Right atrium auricular region (tissue), 2 donors: Measurements from ENCODE around the gene DNAJC27. TPM values are rescaled to one million over a fixed set of nuclear protein-coding genes. Genes with fewer than 3 reads are reported as not detected.

Experiments used
- DNase-seq: peaks from one replicate; pipeline ENCODE4 v3.0.0-alpha.2; 2019; ENCODE audit warnings: low spot score
- H3K27ac ChIP-seq, 2 donors: fragments of 200-600 bp; sonication (generic); 1 replicate in 1 of 2; 2 replicates in 1 of 2; pipeline ENCODE4 v1.5.1; 2016 to 2019
- H3K27me3 ChIP-seq, 2 donors: fragments of 200-600 bp; sonication (generic); one replicate each; pipeline versions ENCODE4 v1.5.1 to v1.6.0; 2017 to 2019
- H3K36me3 ChIP-seq: fragments of 200-600 bp; sonication (generic); one replicate; pipeline ENCODE4 v1.5.1; 2016
- H3K4me1 ChIP-seq, 2 donors: fragments of 200-600 bp; sonication (generic); one replicate each; pipeline versions ENCODE4 v1.5.1 to v1.6.0; 2017 to 2019
- H3K4me3 ChIP-seq, 2 donors: fragments of 200-600 bp; sonication (generic); 1 replicate in 1 of 2; 2 replicates in 1 of 2; pipeline ENCODE4 v1.5.1; 2017 to 2019; ENCODE audit warnings: mild to moderate bottlenecking in 1 of 2, moderate library complexity in 1 of 2
- H3K9me3 ChIP-seq, 2 donors: fragments of 200-600 bp; sonication (generic); one replicate each; pipeline ENCODE4 v1.5.1; 2019
- total RNA-seq, 2 donors: library from RNA; depleted of rRNA; stranded (reverse); fragments of >200 nt; gene quantifications; one replicate each; pipeline ENCODE4 v1.1.0, GENCODE V29; 2016
- TF ChIP-seq, protein P1 (sequence below), 2 donors: fragments of 200-600 bp; sonication (generic); IDR thresholded peaks; one replicate each; pipeline ENCODE4 v1.5.1; 2019; ENCODE audit warnings: antibody characterized with exemption in 2 of 2

DNAJC27 gene
- total RNA-seq, 2 donors from 2014 or later: 7.3 to 7.5 TPM

DNA sequence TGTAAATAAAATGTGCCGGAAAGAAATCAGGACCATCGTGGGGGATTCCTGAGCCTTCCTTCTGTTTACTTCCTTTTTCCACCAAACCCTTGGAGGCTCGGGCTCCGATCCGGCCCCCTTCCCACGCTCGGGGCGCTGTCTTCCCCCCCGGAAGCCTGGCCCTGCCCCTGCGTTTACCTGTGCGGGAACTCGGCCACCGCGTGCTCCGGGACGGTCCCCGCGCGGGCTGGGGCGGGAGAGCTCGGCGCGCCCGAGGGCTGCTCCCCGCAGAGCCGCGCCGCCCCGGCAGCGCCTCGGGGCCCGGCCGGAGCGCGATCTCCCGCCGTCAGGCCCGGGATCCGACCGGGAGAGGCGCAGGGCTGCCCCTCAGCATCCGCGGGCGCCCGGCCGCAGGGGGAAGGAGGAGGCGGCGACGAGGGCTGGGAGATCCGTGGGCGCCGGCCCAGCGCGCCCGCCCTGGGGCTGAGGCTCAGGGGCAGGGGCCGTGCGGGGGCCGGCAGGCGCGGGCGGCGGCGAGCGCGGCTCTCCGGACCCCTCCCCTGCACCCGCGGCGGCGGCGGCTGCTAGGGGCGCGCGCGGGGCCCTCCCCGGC lies 52.2 kb downstream of the DNAJC27 start:
- peaks cover 0 to 21% of the 10 kb centered on the region in 2 donors for H3K4me1 ChIP-seq
- no peaks in the 10 kb centered on the region for H3K27me3 ChIP-seq
- TF ChIP-seq, protein P1, sequence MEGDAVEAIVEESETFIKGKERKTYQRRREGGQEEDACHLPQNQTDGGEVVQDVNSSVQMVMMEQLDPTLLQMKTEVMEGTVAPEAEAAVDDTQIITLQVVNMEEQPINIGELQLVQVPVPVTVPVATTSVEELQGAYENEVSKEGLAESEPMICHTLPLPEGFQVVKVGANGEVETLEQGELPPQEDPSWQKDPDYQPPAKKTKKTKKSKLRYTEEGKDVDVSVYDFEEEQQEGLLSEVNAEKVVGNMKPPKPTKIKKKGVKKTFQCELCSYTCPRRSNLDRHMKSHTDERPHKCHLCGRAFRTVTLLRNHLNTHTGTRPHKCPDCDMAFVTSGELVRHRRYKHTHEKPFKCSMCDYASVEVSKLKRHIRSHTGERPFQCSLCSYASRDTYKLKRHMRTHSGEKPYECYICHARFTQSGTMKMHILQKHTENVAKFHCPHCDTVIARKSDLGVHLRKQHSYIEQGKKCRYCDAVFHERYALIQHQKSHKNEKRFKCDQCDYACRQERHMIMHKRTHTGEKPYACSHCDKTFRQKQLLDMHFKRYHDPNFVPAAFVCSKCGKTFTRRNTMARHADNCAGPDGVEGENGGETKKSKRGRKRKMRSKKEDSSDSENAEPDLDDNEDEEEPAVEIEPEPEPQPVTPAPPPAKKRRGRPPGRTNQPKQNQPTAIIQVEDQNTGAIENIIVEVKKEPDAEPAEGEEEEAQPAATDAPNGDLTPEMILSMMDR (IDR thresholded peaks at IDR 0.05): no peak
- no peak for DNase-seq
- H3K36me3 ChIP-seq: no peaks in the 10 kb centered on the region
- H3K27ac ChIP-seq: peak overlapping the region; percentile 53 to 68
- H3K9me3 ChIP-seq: no peaks in the 10 kb centered on the region
- peak overlapping the region; percentile 54 to 58 for H3K4me3 ChIP-seq

DNA sequence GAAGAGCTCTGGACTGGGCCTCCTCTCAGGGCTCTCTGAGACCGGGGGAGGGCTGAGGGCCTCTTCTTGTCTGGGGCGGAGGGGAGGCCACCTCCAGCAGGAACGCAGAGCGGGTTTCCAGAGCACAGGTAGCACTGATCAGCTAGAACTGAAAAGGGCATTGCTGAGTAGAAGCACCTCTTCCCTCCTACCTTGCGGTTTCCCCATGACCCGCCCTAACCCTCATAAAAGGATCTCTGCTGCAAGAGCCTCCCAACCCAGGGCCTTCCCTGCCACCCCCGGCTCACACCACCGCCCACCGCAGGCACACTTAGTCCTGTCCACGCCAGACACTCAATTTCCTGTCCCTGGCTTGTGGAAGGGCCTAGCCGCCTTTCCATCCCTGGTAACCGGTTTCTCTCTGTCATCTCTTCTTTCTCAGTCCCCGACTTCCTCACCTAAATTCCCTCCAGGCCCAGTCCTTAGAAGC lies 52.7 kb downstream of the DNAJC27 start:
- TF ChIP-seq, protein P1 (IDR thresholded peaks at IDR 0.05): no peak
- peaks cover 0 to 21% of the 10 kb centered on the region in 2 donors for H3K4me1 ChIP-seq
- no peaks in the 10 kb centered on the region for H3K27me3 ChIP-seq
- no peak for DNase-seq
- no peaks in the 10 kb centered on the region for H3K36me3 ChIP-seq
- peak overlapping the region; percentile 53 to 68 for H3K27ac ChIP-seq
- no peaks in the 10 kb centered on the region for H3K9me3 ChIP-seq
- H3K4me3 ChIP-seq: peak overlapping the region; percentile 54 to 58

DNA sequence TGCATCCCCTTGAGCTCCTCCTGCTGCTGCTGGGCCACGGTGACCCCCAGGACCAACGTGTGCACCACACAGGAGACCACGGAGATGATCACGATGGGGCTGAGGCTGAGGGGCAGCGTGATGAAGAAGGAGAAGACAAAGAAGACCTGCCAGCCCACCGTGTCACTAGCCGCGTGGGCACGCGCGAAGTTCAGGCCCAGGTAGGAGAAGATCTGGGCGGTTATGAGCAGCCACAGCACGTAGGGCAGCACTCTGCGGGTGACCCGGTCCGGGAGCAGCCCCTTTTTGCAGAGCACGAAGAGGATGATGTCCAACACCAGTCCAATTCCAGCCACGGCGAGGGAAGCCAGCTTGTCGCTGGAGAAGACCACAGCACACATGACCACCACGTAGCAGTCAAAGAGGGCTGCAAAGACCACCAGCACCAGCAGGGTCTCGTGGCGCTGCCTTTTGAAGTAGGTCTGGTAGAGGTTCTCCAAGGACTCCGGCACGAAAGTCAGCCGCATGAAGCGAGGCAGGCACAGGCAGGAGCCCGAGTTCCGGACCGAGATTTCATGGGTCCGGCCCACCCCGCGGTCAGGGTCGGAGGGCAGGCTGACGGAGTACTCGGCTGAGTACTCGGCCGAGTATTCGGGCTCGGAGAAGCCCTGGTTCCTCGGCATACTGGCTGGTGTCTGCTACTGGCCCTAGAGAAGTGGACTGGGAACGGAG lies 53.3 kb downstream of the DNAJC27 start:
- no peaks in the 10 kb centered on the region for H3K36me3 ChIP-seq
- H3K27me3 ChIP-seq: no peaks in the 10 kb centered on the region
- peaks cover 0 to 21% of the 10 kb centered on the region in 2 donors for H3K4me1 ChIP-seq
- TF ChIP-seq, protein P1 (IDR thresholded peaks at IDR 0.05): no peak
- H3K9me3 ChIP-seq: no peaks in the 10 kb centered on the region
- no peak for DNase-seq
- peak overlapping the region; percentile 54 to 58 for H3K4me3 ChIP-seq
- H3K27ac ChIP-seq: peak overlapping the region; percentile 53 to 68

DNA sequence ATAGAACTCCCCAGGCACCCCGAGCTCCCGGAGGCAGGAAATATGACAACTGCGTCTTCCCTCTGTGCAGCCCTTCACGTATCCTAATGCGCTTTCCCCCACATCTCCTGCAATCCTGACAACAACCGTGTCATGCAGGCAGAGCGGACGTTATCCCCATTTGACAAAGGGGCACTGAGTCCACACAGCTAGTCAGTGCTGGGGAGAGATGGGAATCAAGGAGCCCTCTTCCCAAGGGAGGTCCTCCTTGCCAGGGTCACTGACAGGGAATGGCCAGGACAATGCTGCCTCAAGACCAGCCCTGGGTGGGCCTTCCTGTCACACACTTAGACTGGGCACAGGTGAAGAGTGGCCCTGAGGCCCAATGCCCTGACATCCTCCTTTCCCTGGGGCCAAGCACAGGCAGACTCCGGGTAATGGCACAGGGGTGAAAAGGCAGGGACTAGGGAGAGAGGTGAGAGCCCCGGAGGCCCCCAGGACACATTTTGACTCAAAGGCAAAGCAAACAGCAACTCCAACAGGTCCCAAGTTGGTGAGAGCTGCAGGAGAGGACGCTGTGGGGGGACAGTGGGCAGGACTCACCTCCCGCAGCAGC lies 53.9 kb downstream of the DNAJC27 start:
- Histone ChIP-seq H3K9me3 (no peaks in the 10 kb centered on the region), H3K4me1 (peaks cover 0 to 25% of the 10 kb centered on the region in 2 donors), H3K4me3 (peak overlapping the region; percentile 9 to 58), H3K36me3 (no peaks in the 10 kb centered on the region), H3K27me3 (no peaks in the 10 kb centered on the region), H3K27ac (peak overlapping the region in 1 of 2 donors; percentile 68)
- DNase-seq: no peak
- TF ChIP-seq, protein P1 (IDR thresholded peaks at IDR 0.05): no peak

DNA sequence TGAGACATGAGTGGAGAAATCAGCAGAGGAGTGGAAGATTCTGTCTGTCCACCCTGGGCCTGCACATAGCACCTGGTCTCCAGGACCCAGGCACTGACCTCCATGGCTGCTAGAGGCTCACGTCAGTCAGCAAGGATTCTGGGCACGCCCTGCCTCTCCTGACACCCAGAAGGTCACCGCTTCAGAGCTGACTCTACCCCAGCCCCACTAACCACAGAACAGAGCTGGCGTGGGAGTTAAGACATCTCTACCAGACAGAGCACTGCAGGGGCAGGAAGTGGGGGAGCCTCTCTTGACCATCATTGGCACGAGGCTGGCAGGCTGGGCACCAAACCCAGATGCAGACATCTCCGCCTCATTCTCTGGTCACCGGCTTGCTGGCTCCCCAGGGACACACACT lies 54.7 kb downstream of the DNAJC27 start:
- Histone ChIP-seq H3K27me3 (no peaks in the 10 kb centered on the region), H3K9me3 (no peaks in the 10 kb centered on the region), H3K27ac (no peak overlapping the region), H3K36me3 (no peaks in the 10 kb centered on the region), H3K4me3 (peak overlapping the region in 1 of 2 donors; percentile 58), H3K4me1 (peaks cover 0 to 27% of the 10 kb centered on the region in 2 donors)
- DNase-seq: no peak
- TF ChIP-seq, protein P1 (IDR thresholded peaks at IDR 0.05): no peak
